Measurements from ENCODE around the gene LSM14A. TPM values are rescaled to one million over a fixed set of nuclear protein-coding genes. Genes with fewer than 3 reads are reported as not detected.

Gene LSM14A
- polyA plus RNA-seq, 3 donors: 73.2 to 91.8 (median 82.7) TPM

GRCh38 chr19:34236035-34236987 lies 64.0 kb downstream of the LSM14A start:
- H3K27ac ChIP-seq (ENCODE audit: low read depth in 1 of 2, low read length in 2 of 2): no peak overlapping the region
- no peaks in the 10 kb centered on the region for H3K36me3 ChIP-seq (replicated peaks in 1 of 2; ENCODE audit: control insufficient read depth in 1 of 2, insufficient read depth in 2 of 2, low read length in 2 of 2)
- H3K27me3 ChIP-seq (ENCODE audit: control insufficient read depth in 2 of 2, insufficient read depth in 2 of 2, low read length in 2 of 2): no peaks in the 10 kb centered on the region
- no peak overlapping the region for H2AFZ ChIP-seq (ENCODE audit: insufficient read depth, low read depth, low read length, poor library complexity, severe bottlenecking)
- no peak for DNase-seq
- intact Hi-C loops (cut with micrococcal nuclease): no loop called here
- Mint-ChIP-seq H3K27ac (no peak overlapping the region), H3K4me1 (peaks cover 5% of the 10 kb centered on the region), H3K4me3 (no peak overlapping the region), H3K27me3 (ENCODE audit: low read depth in 3 of 3) (no peaks in the 10 kb centered on the region), H3K36me3 (peaks cover 0 to 10% of the 10 kb centered on the region in 2 donors), H3K9me3 (peaks cover 0 to 2% (median 0%) of the 10 kb centered on the region in 7 donors)
- no peak for TF ChIP-seq CTCF (IDR thresholded peaks at IDR 0.05)
- H3K9ac ChIP-seq (ENCODE audit: insufficient read depth, low read length, poor library complexity, severe bottlenecking): no peak overlapping the region
- 95% methylated on average over 15 of the region's 18 CpGs for WGBS (ENCODE audit: insufficient coverage)
- H3K4me3 ChIP-seq (replicated peaks in 1 of 3; ENCODE audit: low read depth in 2 of 3, low read length in 3 of 3): no peak overlapping the region
- H4K20me1 ChIP-seq (ENCODE audit: insufficient read depth, low read length): no peaks in the 10 kb centered on the region
- H3K4me1 ChIP-seq (ENCODE audit: control insufficient read depth in 1 of 2, insufficient read depth in 2 of 2, low read length in 2 of 2): no peaks in the 10 kb centered on the region
- no peaks in the 10 kb centered on the region for H3K79me2 ChIP-seq (ENCODE audit: insufficient read depth, low read length)
- H3K9me3 ChIP-seq (replicated peaks in 1 of 2; ENCODE audit: control insufficient read depth in 1 of 2, insufficient read depth in 1 of 2, low read length in 2 of 2): no peaks in the 10 kb centered on the region
- no peak overlapping the region for H3K4me2 ChIP-seq (replicated peaks; ENCODE audit: extremely low read depth, low read length, poor library complexity, severe bottlenecking)

GRCh38 chr19:34237283-34237682 lies 65.0 kb downstream of the LSM14A start:
- WGBS (ENCODE audit: insufficient coverage): 93% methylated on average over 2 of the region's 3 CpGs
- Histone ChIP-seq H4K20me1 (ENCODE audit: insufficient read depth, low read length) (no peaks in the 10 kb centered on the region), H3K4me3 (replicated peaks in 1 of 3; ENCODE audit: low read depth in 2 of 3, low read length in 3 of 3) (no peak overlapping the region), H3K79me2 (ENCODE audit: insufficient read depth, low read length) (no peaks in the 10 kb centered on the region), H3K9ac (ENCODE audit: insufficient read depth, low read length, poor library complexity, severe bottlenecking) (no peak overlapping the region), H2AFZ (ENCODE audit: insufficient read depth, low read depth, low read length, poor library complexity, severe bottlenecking) (no peak overlapping the region), H3K4me1 (ENCODE audit: control insufficient read depth in 1 of 2, insufficient read depth in 2 of 2, low read length in 2 of 2) (no peaks in the 10 kb centered on the region), H3K9me3 (replicated peaks in 1 of 2; ENCODE audit: control insufficient read depth in 1 of 2, insufficient read depth in 1 of 2, low read length in 2 of 2) (no peaks in the 10 kb centered on the region), H3K36me3 (replicated peaks in 1 of 2; ENCODE audit: control insufficient read depth in 1 of 2, insufficient read depth in 2 of 2, low read length in 2 of 2) (no peaks in the 10 kb centered on the region), H3K27me3 (ENCODE audit: control insufficient read depth in 2 of 2, insufficient read depth in 2 of 2, low read length in 2 of 2) (no peaks in the 10 kb centered on the region), H3K27ac (ENCODE audit: low read depth in 1 of 2, low read length in 2 of 2) (no peak overlapping the region), H3K4me2 (replicated peaks; ENCODE audit: extremely low read depth, low read length, poor library complexity, severe bottlenecking) (no peak overlapping the region)
- H3K4me3 Mint-ChIP-seq: no peak overlapping the region
- no peak for TF ChIP-seq CTCF (IDR thresholded peaks at IDR 0.05)
- H3K27ac Mint-ChIP-seq: no peak overlapping the region
- peaks cover 0 to 9% of the 10 kb centered on the region in 2 donors for H3K36me3 Mint-ChIP-seq
- H3K27me3 Mint-ChIP-seq (ENCODE audit: low read depth in 3 of 3): no peaks in the 10 kb centered on the region
- peaks cover 0 to 2% (median 0%) of the 10 kb centered on the region in 7 donors for H3K9me3 Mint-ChIP-seq
- peaks cover 5% of the 10 kb centered on the region for H3K4me1 Mint-ChIP-seq
- intact Hi-C loops (cut with micrococcal nuclease): no loop called here
- DNase-seq: no peak

Data from CD14-positive monocyte (primary cell).